TTC549 (cell line): Measurements from ENCODE around the gene COPS4.
"Not testable (repeated sequence)": the region's sequence is repeated elsewhere in the genome, so short reads cannot be mapped to it uniquely, and the experiment has no call there.

Experiments used
- FAIRE-seq: peaks from 2 replicates; lab custom pipeline; 2012; peaks lifted over from hg19 to GRCh38; lab: Jason Lieb, UNC

The COPS4 gene

DNA sequence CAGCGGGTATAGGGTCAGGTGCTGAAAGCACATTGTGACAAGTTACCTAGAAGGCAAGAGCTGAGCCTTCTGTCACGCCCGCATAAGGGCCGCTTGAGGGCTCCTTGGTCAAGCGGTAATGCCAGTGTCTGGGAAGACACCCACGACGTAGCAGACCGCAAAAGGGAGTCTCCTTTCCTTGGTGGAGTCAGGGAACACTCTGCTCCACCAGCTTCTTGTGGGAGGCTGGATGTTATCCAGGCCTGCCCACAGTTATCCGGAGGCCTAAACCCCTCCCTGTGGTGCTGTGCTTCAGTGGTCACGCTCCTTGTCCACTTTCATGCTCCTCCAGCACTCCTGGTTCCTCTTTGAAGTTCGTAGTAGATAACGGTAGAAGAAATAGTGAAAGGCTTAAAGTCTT, 50.0 kb downstream of the COPS4 start:
- not testable (repeated sequence) for FAIRE-seq

DNA sequence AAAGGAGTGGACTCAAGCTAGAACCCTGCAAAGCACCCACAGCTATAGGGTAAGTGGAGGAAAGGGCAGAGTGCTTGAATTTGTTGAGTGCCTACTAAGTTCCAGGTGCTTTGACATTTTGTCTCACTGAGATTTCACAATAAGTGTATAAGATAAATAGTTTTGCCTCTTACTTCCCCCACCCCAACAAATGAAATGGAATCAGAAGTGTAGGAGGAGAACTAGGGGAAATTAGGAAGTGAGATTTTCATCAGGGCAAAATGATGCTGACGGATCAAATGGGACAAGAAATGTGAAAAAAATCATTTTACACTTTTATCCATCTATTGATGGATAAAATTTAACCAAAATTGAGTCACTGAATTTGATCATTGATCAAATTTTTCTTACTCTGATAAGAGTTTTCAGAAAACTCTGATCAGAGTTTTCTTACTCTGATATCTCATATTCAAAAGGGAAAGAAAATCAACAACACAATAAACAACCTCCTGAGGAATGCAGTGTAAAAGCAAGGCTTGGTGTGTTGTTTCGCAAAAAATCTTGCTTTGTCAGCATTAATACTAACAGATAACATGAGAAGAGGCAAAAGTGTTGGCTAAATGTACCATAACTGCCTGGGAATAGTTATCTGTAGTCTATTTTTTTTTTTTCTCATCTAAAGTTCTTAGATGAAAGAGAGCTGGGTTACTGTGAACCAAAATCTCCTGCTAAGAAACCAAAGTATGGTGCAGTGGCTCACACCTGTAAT, 54.6 kb downstream of the COPS4 start:
- no peak for FAIRE-seq

DNA sequence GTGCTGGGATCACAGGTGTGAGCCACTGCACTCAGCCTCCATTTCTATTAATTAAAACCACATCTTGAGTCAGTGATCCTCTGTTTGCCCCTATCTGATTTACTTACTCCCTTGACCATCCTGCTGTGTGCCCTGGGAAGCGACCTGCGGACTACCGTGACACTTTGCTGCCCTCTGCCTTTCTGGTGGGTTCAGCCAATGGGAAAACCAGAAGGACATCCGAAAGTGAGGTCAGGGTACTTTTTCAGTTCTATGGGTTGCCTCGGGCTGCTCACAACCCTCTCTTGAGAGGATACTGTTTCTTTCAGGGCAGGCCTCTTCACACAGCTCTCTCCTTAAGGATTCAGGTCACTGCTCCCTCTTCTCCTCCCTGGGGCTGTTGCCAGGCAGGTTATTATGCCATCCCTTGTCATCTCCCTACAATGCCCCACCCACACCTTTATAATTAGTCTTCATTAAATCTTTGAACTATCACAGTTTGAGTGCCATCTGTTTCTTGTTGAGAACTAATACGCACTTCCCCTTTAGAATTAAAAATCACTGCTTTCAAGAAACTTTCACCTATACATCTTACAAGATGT, 58.2 kb downstream of the COPS4 start:
- no peak for FAIRE-seq

DNA sequence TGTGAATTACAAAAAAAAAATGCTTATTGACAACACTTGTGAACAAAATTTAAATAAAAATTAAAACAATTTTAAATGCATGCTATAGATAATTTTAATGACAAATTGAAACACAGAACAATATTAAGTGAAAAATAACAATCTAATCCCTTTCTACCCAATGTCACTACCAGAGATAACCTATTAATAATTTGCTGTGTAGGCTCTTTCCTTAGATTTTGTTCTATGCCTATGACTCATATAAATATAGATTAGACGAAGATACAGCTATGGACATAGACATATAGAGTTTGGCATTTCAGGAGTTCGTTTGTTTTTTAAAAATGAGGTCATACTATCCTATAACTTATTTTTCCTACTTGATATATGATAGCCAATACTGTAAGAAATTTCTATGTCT, 61.4 kb downstream of the COPS4 start:
- no peak for FAIRE-seq

DNA sequence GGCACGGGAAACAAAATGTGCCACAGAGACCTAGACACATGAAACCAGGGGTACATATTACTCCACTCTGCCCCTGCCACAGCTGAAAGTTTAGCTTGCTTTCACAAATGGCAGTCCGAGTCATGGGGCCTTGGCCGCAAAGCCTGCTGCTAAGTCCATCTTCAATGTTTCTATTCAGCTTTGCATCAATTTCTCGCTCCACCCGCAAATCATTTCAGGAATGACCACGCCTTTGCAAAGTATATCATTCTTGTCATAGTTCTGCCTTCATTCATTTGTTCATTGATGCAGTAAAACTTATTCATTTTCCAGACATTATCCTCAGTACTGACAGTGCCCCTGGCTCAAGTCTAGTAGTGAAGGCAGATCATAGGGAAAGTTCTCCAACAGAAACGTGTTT, 70.0 kb downstream of the COPS4 start:
- FAIRE-seq = no peak

DNA sequence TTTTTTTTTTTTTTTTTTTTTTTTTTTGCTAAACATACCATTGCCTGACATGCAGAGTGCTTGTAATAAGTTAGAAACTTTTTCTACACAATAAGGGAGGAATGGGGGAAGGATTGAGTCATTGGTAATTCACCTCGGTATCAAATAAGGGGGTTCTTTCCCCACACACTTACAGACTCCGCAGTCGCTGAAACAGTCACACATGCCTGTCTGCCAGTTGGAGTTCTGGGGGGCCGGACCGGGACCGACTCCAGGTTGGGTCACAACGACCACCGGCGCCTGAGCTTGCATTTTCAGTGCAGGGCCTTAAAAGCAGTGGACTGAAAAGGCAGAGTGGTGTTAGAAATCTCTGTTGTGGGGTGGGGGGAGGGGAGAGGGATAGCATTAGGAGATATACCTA, 72.6 kb downstream of the COPS4 start:
- FAIRE-seq = no peak

DNA sequence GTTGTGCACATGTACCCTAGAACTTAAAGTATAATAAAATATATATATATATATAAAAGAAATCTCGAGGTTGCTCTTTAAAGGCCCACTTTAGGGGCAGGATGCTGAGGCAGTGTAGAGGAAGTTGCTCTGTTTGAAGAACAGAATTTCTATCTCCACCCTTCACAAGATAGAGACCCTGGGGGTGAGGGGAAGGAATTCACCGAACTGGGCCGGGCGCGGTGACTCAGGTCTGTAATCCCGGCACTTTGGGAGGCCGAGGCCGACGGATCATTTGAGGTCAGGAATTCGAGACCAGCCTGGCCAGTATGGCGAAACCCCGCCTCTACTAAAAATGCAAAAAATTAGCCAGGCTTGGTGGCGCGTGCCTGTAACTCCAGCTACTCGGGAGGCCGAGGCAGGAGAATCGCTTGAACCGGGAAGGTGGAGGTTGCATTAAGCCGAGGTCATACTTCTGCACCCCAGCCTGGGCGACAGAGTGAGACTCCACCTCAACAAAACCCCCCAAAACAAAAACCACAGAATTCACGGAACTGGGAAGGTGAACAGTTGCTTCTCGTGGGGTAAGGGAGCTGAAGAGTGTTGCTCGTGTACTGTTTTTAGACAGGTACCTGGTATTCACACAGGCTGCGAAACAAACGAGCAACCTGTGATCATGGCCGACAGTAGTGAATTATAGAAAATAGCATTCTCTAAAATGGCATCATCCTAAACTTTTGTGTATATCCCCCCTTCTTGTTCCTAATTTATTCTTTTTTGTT, 73.3 kb downstream of the COPS4 start:
- no peak for FAIRE-seq

DNA sequence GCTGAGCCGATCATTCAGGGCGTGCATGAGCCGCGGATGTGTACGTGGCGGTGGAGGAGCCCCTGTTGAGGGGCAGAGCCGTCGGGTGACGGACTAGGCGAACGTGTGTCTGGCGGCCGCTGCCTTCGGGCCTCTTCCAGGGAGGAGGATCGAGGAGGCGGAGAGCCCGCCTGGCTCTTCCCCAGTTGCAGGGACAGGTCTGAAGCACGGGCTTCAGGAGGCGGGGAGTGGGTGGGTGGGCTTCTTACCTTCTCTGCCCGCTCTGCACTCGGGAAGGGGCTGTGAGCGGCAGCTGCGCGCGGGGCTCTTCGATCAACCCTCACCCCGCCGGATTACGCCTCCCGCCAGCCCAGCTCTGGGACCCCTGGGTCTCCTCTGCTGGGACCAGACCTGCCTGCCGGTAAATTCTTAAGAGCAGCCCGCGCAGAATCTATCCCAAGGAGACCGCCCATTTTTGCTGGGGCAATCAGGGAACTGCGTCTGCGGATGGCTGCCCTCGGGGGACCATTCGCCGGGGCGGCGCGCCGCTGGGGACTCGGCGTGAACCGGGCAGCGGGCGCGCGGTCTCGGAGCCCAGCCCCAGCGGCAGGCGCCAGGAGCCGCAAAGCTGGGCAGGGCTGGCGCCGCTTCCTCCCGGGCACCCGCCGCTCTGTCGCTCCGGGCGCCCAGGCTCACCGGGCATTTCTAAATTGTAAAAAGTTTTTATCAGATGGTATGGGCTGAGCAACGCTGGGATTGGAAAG, 74.7 kb downstream of the COPS4 start:
- no peak for FAIRE-seq

DNA sequence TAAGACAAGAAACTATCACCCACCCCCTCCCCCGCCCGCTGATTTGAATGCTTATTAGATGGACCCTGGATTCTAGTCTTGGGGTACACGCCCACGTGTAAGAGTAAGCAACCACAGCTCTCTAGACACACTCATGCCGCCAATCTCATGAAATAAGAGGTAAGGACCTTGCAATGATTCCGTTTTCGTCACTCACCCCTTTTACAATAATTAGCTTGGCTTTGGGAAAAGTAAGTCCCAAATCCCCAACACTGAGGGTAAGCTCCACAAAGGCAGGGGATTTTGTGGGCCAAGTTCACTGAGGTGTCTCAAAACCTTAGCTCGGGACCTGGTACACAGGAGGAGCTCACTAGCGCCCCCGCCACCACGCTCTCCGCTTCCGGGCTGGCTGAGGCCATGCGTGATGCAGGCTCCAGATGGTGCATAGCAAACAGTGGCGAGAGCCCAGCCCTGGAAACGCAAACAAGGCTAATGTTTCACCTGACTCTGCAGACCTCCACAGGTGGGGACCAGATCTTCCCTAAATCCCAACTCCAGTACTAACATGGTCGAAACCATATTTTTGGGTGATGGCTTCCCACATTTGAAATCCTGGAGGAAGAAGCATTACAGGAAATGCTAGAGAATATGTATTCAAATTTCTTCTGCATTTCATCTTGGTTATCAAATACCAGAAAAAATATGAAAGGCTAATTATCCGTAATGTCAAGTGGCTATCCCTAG, 75.4 kb downstream of the COPS4 start:
- no peak for FAIRE-seq

DNA sequence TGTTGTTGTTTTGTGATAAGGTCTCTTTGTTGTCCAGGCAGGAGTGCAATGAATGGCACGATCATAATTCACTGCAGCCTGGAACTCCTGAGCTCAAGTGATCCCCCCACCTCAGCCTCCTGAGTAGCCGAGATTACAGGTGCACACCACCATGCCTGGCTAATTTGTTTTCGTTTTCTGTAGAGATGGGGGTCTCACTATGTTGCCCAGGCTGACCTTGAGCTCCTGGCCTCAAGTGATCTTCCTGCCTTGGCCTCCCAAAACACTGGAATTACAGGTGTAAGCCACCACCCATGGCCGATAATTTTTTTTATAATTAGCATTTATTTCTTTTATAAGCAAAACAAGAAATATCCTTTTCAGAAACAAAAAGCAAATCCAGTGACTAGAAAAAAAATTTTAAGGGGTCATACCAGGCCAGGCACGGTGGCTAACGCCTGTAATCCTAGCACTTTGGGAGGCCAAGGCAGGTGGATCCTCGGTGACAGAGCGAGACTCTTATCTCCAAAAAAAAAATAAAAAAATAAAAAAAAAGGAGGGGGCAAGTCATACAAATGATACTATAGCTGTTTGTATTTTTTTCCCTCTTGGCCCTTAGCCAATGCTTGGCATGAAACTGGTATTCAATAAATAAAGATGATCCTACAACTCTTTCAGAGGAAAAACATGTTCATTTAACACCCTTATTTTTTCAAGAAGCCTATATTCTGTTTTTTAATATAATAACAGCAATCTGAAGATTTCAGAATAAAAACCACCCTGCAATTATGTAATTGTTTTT, 76.2 kb downstream of the COPS4 start:
- FAIRE-seq = no peak

DNA sequence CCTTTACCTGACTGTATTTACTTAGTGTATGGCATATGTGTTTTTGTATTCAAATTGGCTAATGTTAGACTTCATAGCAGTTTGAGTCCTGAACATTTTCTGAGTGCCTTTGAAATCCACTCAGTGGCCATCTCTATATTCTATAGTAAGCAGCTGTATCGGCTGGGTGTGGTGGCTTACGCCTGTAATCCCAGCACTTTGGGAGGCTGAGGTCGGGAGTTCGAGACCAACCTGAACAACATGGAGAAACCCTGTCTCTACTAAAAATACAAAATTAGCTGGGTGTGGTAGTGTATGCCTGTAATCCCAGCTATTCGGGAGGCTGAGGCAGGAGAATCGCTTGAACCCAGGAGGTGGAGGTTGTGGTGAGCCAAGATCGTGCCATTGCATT, 76.8 kb downstream of the COPS4 start:
- FAIRE-seq = not testable (repeated sequence)

DNA sequence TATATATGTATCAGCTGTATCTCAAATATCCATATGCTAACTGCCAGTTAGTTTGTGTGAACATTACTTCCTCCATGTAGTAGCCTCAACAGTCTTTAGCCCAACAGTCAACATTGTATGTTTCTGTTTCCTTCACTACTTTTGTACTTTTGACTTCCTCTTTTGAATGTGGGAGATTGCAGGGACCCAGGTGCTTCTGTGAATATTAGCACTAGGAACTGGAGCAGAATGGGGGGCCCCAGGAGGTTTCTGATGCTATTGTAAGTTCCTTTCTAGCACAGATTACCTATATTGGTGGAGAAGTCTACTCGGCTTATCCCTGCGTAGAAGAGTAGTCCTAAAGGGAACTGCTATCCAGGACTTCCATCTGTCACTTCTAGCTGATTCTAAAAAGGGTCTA, 77.2 kb downstream of the COPS4 start:
- no peak for FAIRE-seq

DNA sequence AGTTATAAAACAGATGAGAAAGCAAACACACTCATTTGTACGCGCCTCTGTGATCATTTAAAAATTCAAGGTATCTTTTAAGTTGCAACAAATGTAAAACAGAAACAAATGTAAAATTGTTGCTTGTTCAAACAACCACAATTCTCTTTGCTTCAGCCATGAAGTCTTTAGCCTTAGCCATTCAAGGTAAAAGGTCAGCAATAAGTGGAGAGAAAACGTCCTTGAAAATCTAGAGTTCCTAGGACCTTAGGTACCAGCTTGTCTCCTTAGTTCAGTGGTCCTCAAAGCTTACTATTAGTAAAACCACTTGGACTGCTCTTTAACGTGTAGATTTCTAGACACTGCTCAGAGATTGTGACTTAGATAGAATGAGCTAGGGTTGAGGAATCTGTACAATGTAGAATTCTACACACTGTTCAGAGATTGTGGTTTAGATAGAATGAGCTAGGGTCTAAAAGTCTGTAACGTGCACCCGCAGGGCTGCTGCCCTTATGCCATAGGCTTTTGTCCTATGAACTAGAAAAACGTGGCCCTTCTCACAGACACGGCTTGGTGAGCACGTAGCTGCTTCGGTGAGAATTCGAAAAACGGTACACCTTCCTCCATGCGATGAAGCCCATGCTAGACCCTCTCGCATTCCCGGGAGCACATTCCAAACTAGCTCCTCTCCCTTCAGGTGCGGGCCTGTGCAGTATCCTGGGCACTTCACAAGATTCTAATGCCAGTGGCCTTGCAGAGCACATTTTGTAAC, 77.9 kb downstream of the COPS4 start:
- FAIRE-seq = no peak

DNA sequence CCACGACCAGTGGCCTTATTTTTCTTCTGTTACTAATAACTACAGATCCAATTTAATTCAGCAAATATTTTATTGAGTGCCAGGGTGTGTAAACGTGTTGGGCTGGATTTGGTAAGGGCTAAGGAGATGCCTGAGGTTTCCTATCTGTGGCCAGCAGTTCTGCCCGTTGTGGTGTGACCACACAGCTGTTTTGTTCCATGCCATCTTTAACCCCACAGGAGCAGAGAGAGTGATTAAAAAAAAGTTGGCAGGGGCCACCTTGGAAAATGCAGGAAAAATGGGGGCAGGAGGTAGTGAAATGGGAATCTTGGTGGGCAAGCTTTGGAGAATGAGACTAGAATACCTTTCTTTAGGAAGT, 78.4 kb downstream of the COPS4 start:
- FAIRE-seq = no peak

DNA sequence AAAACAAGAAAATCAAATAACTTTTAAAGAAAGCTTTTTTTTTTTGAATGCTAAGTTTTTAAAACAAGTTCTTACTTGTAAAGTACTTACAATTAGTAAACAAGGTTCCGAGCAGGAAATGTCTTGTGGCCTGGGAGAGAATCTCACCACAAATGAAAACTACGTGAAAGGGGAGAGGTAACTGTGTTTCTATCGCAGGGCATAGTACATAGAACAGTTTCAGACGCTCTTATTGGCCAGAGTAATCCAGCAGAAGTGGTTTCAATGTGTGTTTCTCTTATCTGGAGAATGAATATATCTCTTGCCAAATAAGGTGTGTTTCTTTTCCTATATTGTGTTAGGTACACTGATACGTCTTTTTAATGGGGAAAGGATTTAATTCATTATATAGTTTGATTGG, 79.6 kb downstream of the COPS4 start, which contains the start of gene PLAC8:
Gene PLAC8 (minus strand): TSS at position 154 of the 400 bp plus-strand sequence. CDS start 6,808 bp downstream, outside the sequence.
- FAIRE-seq = no peak

DNA sequence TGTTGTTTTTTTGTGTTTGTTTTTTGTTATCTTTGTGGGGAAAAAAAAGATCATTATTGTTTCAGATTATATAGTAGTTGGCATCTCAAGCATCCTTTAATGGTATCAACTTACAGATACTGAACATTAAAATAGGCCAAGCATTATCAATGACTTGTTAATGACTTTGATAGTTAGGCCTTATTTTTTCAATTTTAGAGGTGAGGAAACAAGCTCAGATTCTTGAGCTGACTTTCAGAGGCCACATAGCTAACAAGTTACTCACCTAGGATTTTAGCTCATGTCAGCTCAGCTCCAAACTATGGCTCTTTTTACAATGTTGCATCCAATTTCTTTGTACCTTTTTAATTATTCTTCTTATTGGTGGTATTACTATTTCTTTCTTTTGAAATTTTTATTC, 80.0 kb downstream of the COPS4 start:
- FAIRE-seq = no peak

DNA sequence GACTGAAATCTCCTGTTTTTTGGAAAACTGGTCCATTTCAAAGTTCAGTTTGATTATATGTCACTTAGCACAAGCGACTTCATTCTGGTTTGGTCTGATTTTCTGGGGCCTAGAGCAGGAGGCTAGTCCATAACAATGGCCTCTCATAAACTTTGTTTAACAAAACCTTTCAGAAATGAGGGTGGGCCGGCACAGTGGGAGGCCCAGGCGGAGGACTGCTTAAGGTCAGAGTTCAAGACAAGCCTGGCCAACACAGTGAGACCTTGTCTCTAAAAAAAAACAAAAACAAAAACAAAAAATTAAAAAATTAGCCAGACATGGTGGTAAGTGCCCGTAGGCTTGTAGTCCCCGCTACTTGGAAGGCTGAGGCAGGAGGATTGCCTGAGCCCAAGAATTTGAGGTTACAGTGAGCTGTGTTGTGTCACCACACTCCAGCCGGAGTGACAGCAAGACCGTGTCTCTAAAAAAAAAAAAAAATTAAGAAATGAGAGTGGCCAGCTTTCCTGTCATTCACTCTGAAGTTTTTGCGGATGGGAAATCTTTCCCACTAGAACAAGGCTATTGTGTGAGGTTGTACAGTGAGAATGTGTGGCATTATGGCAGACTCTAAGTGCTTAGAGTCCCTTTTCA, 80.8 kb downstream of the COPS4 start:
- no peak for FAIRE-seq

DNA sequence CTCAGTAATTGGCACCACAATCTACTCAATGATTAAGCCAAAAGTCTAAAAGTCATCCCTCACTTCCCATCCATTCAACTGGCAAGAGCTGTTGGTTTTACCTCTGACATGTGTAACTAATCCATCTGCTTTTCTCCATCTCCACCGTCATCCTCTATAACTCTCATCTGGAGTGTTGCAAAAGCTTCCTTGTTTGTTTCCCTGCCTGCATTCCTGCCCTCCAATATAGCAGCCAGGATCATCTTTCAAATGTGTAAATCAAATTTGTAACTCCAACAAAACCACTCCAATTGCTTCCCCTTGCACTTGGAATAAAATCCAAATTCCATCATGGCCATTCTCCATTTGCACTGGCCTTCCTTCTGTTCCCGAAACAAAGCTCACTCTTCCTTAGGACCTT, 83.9 kb downstream of the COPS4 start:
- FAIRE-seq = no peak

DNA sequence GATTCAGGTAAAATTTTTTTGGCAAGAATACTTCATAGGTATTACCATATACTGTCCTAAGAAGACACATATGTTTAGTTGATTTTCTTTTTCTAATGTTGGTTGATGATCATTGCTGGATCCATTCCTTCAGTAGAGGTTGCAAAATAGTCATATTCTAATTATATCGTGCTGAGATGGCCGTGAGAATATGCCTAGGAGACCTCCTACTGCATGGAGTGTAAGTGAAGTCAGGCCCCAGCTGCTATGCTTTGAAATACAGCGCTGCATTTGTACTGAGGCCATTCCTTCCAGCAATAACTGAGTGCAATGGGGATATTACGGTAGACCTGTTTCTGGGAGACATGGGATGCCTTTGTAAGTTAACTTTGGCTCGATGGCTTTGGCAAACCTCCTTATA, 86.3 kb downstream of the COPS4 start:
- no peak for FAIRE-seq

DNA sequence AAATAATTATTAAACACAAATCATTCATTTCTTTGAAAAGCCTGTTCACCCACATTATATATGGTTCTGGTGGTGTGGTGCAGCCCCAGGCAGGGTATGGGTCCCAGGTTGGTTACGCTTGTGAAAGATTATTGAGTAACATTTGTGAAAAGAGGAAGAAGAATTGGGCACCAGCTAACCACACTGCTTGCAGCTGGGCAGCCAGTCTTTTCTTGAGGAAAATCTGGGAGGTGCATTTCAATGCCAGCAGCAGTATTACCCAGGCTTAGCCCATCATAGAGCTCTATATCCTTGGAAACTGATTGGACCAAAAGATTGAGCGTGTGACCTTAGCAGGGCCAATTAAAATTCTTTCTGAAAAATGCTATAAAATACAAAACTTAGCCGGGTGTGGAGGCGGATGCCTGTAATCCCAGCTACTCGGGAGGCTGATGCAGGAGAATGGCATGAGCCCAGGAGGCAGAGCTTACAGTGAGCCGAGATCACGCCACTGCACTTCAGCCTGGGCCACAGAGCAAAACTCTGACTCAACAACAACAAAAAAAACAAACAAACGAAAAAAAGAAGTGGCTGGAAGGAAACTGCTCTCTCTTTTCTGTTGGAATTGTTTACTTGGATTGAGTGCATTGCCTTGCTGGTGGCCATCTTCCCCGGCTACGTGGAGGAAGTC, 89.3 kb downstream of the COPS4 start:
- FAIRE-seq = no peak
